DOHH2 (cell line): Measurements from ENCODE around the gene CDT1.

Source experiments
- H3F3A ChIP-seq: fragments of 200-600 bp; sonication (generic), shearing (Covaris generic); 2 replicates; pipeline ENCODE4 v1.6.0; 2016; ENCODE audit warnings: antibody characterized with exemption, mild to moderate bottlenecking; ENCODE audit not compliant: control insufficient read depth, insufficient read depth
- H3K27ac ChIP-seq: fragments of 200-600 bp; sonication (generic); 2 replicates; pipeline ENCODE4 v1.5.1; 2014; ENCODE audit warnings: low read depth, mild to moderate bottlenecking, low read length, moderate library complexity
- H3K27me3 ChIP-seq: fragments of 200-600 bp; sonication (generic); 2 replicates; pipeline ENCODE4 v1.6.1; 2014; ENCODE audit warnings: mild to moderate bottlenecking, low read length, mixed read lengths; ENCODE audit not compliant: control insufficient read depth
- H3K36me3 ChIP-seq: fragments of 200-600 bp; sonication (generic); 2 replicates; pipeline ENCODE4 v1.6.1; 2014; ENCODE audit warnings: mild to moderate bottlenecking, low read length, moderate library complexity, mixed read lengths; ENCODE audit not compliant: control insufficient read depth
- H3K4me1 ChIP-seq: fragments of 200-600 bp; sonication (generic); 2 replicates; pipeline ENCODE4 v1.6.1; 2014; ENCODE audit warnings: mild to moderate bottlenecking, low read length, mixed read lengths; ENCODE audit not compliant: control insufficient read depth
- H3K4me2 ChIP-seq: fragments of 200-600 bp; sonication (generic); 2 replicates; pipeline ENCODE4 v1.6.0; 2014; ENCODE audit warnings: mild to moderate bottlenecking, low read length, moderate library complexity
- H3K4me3 ChIP-seq: fragments of 200-600 bp; sonication (generic); 2 replicates; pipeline ENCODE4 v1.5.1; 2014; ENCODE audit warnings: mild to moderate bottlenecking, low read length, mixed read lengths
- H3K79me2 ChIP-seq: fragments of 200-600 bp; sonication (generic); 2 replicates; pipeline ENCODE4 v1.6.1; 2014; ENCODE audit warnings: mild to moderate bottlenecking, low read length, mixed read lengths; ENCODE audit not compliant: control insufficient read depth
- H3K9me2 ChIP-seq: fragments of 200-600 bp; sonication (generic); replicated peaks from 2 replicates; pipeline ENCODE4 v1.6.1; 2014; ENCODE audit warnings: mild to moderate bottlenecking, low read length, mixed read lengths; ENCODE audit not compliant: control insufficient read depth
- H3K9me3 ChIP-seq: fragments of 200-600 bp; sonication (generic); 2 replicates; pipeline ENCODE4 v1.6.1; 2014; ENCODE audit warnings: antibody characterized with exemption, low read length, mixed read lengths; ENCODE audit not compliant: control insufficient read depth, insufficient read depth
- H4K20me1 ChIP-seq: fragments of 200-600 bp; sonication (generic); 2 replicates; pipeline ENCODE4 v1.6.0; 2014; ENCODE audit warnings: low read depth, mild to moderate bottlenecking, antibody characterized with exemption, low read length, moderate library complexity; ENCODE audit not compliant: control insufficient read depth, insufficient read depth
- EZH2phosphoT487 ChIP-seq: fragments of 200-600 bp; sonication (generic); IDR thresholded peaks from 2 replicates; pipeline ENCODE4 v1.6.1; 2017; ENCODE audit warnings: borderline replicate concordance, mild to moderate bottlenecking, antibody characterized with exemption, low read length, moderate library complexity, mixed read lengths
- TF ChIP-seq, protein P1 (sequence below): fragments of 200-600 bp; sonication (generic); IDR thresholded peaks from one replicate; pipeline ENCODE4 v1.5.1; 2014; ENCODE audit warnings: antibody characterized with exemption, mild to moderate bottlenecking, low read depth, low read length; ENCODE audit not compliant: poor library complexity, severe bottlenecking

The CDT1 gene

DNA sequence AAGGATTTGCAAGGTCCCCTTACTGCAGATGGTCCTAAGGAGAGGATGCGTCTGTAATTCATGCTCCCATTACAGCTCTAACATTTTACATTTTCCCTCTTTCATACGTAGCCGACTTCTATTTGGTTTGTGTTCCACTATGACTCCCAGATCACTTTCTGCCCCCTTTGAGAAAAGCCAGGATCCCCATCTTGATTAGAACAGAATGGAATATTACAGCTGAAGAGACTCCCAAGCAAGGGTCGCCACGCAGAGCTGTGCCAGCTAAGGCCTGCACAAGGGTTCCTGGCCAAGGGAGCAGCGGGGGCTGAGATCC lies 3.4 kb upstream of the CDT1 start:
- H3F3A ChIP-seq: peaks cover 26% of the 10 kb centered on the region
- H3K4me2 ChIP-seq: peak overlapping the region; percentile 91
- peak overlapping the region; percentile 98 for H3K4me3 ChIP-seq
- peaks cover 49% of the 10 kb centered on the region for H3K4me1 ChIP-seq
- TF ChIP-seq, protein P1, sequence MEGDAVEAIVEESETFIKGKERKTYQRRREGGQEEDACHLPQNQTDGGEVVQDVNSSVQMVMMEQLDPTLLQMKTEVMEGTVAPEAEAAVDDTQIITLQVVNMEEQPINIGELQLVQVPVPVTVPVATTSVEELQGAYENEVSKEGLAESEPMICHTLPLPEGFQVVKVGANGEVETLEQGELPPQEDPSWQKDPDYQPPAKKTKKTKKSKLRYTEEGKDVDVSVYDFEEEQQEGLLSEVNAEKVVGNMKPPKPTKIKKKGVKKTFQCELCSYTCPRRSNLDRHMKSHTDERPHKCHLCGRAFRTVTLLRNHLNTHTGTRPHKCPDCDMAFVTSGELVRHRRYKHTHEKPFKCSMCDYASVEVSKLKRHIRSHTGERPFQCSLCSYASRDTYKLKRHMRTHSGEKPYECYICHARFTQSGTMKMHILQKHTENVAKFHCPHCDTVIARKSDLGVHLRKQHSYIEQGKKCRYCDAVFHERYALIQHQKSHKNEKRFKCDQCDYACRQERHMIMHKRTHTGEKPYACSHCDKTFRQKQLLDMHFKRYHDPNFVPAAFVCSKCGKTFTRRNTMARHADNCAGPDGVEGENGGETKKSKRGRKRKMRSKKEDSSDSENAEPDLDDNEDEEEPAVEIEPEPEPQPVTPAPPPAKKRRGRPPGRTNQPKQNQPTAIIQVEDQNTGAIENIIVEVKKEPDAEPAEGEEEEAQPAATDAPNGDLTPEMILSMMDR: no peak
- peaks cover 40% of the 10 kb centered on the region for H3K79me2 ChIP-seq
- H4K20me1 ChIP-seq: peaks cover 4% of the 10 kb centered on the region; the same call in 1 of the 2 replicates
- no peaks in the 10 kb centered on the region for H3K9me2 ChIP-seq
- no peaks in the 10 kb centered on the region for H3K27me3 ChIP-seq
- no peaks in the 10 kb centered on the region for H3K9me3 ChIP-seq
- H3K27ac ChIP-seq: peak overlapping the region; percentile 95
- peaks cover 37% of the 10 kb centered on the region for H3K36me3 ChIP-seq

DNA sequence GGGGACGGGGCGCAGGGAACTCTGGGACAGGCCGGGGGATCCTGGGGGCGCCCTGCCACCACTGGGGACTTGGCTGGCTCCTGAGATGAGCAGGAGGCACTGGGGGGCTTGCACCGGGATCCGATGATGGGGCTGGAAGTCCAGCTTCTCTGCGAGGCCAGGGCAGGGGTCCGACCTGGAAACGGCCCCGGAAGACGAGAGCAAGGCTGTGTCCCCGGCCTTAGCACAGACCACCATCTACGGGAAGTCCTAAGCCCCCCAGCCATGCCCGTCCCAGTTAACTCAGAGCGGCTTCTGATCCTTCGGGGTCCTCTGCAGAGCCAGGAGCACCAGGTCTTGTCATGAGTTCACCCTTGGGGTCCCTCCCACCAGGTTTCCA lies 573 bp downstream of the CDT1 start:
- H3F3A ChIP-seq: peaks cover 22% of the 10 kb centered on the region
- no peaks in the 10 kb centered on the region for H3K9me3 ChIP-seq
- peak overlapping the region; percentile 98 for H3K4me3 ChIP-seq
- H3K27me3 ChIP-seq: no peaks in the 10 kb centered on the region
- H3K79me2 ChIP-seq: peaks cover 64% of the 10 kb centered on the region
- H3K9me2 ChIP-seq: no peaks in the 10 kb centered on the region
- H4K20me1 ChIP-seq: peaks cover 8% of the 10 kb centered on the region; the same call in 1 of the 2 replicates
- TF ChIP-seq, protein P1: no peak
- TF ChIP-seq EZH2phosphoT487: no peak
- H3K36me3 ChIP-seq: peaks cover 73% of the 10 kb centered on the region
- H3K27ac ChIP-seq: peak overlapping the region; percentile 95
- peak overlapping the region; percentile 91 for H3K4me2 ChIP-seq
- H3K4me1 ChIP-seq: peaks cover 53% of the 10 kb centered on the region

DNA sequence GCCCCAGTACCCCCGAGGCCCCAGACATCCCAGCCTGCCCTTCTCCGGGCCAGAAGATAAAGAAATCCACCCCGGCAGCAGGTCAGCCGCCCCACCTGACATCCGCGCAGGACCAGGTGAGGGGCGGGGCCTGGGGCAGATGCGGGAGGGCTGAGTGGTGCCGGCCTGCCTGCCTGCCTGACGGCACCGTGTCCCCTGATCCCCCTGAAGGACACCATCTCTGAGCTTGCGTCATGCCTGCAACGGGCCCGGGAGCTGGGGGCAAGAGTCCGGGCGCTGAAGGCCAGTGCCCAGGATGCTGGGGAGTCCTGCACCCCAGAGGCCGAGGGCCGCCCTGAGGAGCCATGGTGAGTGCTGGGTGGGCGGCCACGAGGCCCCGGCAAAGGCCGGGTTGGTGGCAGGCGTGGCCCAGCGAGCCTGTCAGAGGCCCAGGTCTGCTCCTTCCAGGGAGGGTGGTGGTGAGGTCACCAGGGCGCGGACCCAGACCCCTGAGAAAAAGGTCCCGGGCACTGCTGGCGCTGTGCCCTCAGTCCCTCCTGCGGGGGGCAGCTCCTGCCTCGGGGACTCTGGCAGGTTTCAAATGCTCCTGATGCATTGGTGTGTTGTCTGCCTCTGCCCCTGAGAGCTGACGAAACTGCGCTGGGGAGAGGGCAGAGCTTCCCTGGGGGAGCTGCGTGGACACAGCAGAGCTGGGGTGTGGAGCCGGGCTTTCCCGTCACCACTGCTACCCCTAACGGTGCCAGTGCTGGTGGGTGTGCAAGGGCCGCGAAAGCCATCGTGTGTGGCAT lies 1.2 kb downstream of the CDT1 start:
- Histone ChIP-seq H3K27ac (peak overlapping the region; percentile 95), H3K36me3 (peaks cover 73% of the 10 kb centered on the region), H3K9me2 (no peaks in the 10 kb centered on the region), H4K20me1 (peaks cover 8% of the 10 kb centered on the region; the same call in 1 of the 2 replicates), H3K79me2 (peaks cover 68% of the 10 kb centered on the region), H3K4me1 (peaks cover 53% of the 10 kb centered on the region), H3F3A (peaks cover 27% of the 10 kb centered on the region), H3K9me3 (no peaks in the 10 kb centered on the region), H3K27me3 (no peaks in the 10 kb centered on the region), H3K4me3 (peak overlapping the region; percentile 98), H3K4me2 (peak overlapping the region; percentile 91)
- TF ChIP-seq, protein P1: no peak
